GM19193 (cell line): ENCODE data around the gene GPS2.

Source experiments
- POLR2A ChIP-seq: IDR thresholded peaks from 4 replicates; pipeline ENCODE4 v1.6.1; 2011; ENCODE audit not compliant: insufficient read depth, insufficient read length; ENCODE audit errors: extremely low read depth

Gene GPS2

GRCh38 chr17:7326186-7326585, 11.0 kb upstream of the GPS2 start:
- TF ChIP-seq POLR2A: no peak

DNA sequence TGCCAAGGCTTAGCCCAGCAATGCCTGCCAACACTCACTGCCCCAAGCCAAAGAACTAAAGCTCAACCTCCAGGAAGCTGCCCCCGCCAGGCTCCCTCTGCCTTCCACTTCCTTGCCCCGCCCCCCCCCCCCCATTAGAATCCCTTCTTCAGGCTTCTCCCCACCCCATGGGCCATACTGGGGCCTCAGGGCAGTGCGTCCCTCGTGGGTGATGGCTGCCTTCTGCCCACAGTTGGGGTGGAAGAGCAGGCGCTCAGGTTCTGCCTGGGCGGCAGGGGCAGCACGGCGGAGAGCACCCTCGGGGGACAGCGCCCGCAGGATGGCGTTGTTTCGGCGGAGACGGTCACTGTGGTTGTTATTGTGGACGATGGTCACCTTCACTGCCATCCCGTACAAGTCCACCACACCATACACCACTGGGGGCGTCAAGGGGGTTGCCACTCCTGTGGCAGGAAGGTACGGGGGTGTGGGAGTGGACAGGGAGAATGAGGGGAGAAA, 9.9 kb upstream of the GPS2 start:
- TF ChIP-seq POLR2A: no peak

DNA sequence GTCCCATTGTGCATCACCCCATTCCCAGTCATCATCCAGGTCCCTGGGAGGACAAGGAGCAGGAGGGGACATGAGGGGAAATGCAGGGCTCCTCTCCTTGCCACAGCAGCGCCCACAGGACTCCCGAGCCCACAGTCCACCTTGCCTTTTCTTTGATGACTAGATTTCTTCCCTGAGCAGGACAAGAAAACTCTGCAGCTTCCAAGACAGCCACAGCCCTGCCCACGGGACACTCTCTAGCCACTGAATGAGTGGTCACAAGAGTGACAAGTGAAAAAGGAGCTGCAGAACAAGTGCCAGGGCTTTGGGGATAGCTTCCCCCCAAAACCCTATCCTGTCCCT, 9.2 kb upstream of the GPS2 start:
- TF ChIP-seq POLR2A: no peak

DNA sequence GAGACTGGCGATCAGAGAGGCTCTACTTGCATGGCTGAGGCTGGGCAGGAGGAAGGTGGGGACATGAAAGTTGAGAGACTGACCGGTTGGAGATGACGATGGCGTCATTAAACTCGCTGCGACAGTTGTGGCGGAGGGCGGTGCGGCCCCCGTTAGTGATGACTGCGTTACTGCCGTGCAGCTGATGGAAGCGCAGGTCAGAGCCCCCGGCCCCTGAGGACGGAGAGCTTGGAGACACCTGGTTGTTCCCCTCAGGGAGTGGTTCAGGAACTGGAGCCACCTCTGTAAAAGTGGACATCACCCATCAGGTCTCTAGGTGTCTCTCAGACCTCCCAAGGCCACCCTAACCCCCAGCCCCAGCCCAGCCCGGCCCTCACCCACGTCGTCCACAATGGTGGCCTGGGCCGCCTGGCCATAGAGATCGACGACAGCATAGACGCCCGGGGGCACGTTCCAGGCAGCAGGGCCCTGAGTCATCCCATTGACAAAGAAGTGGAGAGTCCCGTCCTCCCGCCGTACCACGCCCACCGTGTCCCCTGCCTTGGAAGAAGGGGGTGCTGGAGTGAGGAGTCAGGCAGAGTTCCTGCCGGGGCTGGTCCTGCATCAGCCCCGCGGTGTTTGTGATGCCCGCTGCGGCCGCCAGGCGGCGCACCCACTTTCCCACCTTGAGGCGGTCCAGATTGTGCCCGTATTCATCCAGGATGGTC, 8.7 kb upstream of the GPS2 start:
- TF ChIP-seq POLR2A: no peak

DNA sequence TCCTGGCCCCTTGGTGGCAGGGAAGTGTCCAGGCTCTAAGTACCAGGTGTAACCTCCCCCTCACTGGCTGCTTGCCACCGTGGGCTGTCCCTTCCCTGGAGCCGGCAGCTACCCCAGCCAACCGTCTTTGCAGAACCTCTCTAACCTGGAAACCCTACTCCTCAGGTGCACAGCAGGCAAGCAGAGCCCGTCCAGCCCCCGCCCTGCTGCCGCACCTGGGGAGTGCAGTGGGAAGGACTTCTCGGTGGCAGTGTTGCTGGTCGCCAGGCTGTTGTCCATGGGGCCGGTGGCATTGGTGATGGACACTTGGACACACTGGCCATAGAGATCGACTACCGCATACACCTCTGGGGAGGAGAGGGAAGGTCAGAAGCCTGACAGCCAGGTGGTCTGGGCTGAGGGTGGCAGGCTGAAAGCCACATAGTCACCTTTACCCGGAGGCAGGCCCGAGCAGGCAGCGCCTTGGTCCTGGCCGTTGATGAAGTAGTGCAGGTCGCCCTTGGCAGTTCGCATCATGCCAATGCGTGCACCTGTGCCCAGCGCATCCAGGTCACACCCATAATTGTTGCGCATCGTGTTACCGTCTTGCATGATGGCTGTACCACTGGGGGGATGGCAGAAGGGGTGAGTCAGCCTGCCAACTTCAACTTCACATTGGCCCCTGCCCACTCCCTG, 7.5 kb upstream of the GPS2 start:
- TF ChIP-seq POLR2A: no peak

DNA sequence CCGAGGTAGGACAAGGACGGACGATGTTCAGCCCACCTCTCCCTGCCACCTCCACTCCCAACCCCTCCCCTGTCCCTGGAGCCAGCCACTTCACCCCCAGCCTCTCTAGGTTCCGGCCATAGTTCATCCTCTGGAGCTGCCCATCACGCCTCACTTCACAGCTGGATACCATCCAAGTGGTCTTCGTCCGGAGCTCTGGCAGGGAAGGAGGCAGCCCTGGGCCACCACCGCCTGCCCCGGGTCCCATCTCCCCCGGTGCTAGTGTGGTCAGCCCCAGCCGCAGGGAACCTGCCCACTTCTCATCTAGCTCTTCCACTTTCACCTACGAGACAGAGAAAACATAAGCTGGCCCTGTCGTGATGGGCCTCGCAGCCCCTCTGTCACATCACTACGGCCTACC, 6.3 kb upstream of the GPS2 start:
- TF ChIP-seq POLR2A: no peak

- no peak for TF ChIP-seq POLR2A
Measured at GRCh38 chr17:7318121-7318860, 3.1 kb upstream of the GPS2 start.

DNA sequence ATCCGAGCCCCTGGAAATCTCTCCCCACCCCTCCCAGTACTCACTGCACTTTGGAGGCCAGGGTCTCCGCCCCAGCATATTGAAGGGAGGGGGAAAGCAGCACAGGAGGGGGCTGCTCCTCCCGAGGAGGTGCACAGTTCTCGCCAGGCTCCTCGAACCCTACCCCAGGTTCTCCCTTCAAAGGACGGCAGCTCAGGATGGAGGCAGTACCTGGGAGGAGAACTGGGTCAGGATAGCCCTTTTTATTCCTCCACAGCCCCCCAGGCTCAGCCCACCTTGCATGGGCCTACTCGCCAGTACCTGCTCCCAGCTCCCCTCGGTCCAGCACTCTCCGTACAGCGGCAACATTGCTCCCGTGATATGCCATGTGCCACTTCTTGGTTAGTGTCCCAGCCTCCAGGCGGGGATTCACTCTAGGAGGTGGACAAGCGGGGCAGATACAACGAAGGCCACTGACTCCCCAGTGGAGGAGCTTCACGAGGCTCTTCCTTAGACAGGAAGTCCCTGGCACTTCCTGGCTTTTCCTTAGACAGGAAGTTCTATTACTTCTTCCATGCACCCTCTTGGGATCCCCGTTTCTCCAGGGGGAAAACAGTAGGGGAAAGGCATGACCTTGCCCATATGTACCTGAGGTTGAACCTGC, 2.1 kb upstream of the GPS2 start:
- TF ChIP-seq POLR2A: no peak

GRCh38 chr17:7315570-7316235, 543 bp upstream of the GPS2 start:
- no peak for TF ChIP-seq POLR2A

DNA sequence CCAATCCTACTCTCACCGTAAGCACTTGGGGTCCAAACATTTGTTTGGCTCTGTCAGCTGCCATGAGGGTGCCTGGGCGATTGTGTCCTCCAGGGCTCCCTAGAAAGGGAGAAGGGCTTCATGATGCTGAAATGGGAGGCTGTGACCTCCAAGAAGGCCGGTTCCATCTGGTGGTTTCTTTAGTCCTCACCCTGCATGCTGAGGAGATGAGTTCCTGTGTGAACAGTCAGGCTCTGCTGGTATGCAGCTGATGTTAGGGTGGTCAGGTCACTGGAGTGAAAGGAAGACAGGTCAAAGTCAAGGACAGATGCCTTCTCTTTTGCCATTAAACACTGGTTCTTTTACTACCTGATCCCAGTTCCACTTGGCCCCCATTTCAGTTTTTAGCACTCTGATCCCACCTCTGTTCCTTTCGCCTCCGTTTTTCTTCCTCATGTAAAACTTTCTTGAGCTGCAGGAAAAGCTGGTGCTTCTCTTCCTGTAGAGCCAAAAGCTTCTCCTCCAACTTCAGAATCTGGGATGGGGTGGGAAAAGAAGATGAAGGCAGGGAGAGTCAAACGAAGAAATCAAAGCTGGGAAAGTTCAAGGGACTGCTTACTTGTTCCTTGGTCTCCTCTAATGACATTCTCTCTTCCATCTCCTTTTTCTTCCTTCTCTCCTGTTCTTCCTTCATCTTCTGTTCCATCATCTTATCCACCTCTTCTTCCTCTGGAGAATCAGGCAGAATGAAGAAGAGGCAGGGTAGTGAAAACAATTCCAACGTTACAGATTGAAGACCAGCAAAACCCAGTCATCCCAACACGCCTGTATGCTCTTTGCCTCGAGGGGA, 1.1 kb downstream of the GPS2 start:
- TF ChIP-seq POLR2A: no peak

- peak; percentile 48 for TF ChIP-seq POLR2A
Measured at GRCh38 chr17:7313088-7313889, 1.9 kb downstream of the GPS2 start.

- TF ChIP-seq POLR2A: no peak
Measured at GRCh38 chr17:7312432-7313087, 2.6 kb downstream of the GPS2 start.

- TF ChIP-seq POLR2A: no peak
Measured at GRCh38 chr17:7311110-7311705, 4.0 kb downstream of the GPS2 start.

GRCh38 chr17:7309628-7310027, 5.5 kb downstream of the GPS2 start:
- no peak for TF ChIP-seq POLR2A
